Measurements from ENCODE around the gene CRTC1. TPM values are rescaled to one million over a fixed set of nuclear protein-coding genes. Genes with fewer than 3 reads are reported as not detected.

Gene CRTC1
- total RNA-seq, 1 experiment from 2014 or later, result 19.0 TPM

GRCh38 chr19:18672606-18673337 lies 10.7 kb upstream of the CRTC1 start:
- H3K27ac ChIP-seq (ENCODE audit: insufficient read length, low read depth, low read length), result no peak overlapping the region
- H3K4me2 ChIP-seq (ENCODE audit: insufficient read depth, insufficient read length, low read length), result no peak overlapping the region
- Mint-ChIP-seq H3K27ac (peak overlapping the region in 2 of 3 experiments; percentile 86 to 90; a peak in 3 of 7 replicates), H3K4me1 (peaks cover 7 to 16% of the 10 kb centered on the region in 2 experiments), H3K4me3 (no peak overlapping the region), H3K36me3 (ENCODE audit: insufficient read depth in 1 of 3, low read depth in 3 of 3) (peaks cover 0 to 13% (median 8%) of the 10 kb centered on the region in 3 experiments; a peak in 4 of 7 replicates), H3K27me3 (ENCODE audit: low read depth) (no peaks in the 10 kb centered on the region), H3K9me3 (no peaks in the 10 kb centered on the region)
- no peak overlapping the region for H2BK5ac ChIP-seq (ENCODE audit: insufficient read length, low read length)
- no peak overlapping the region for H4K5ac ChIP-seq (ENCODE audit: insufficient read length, low read depth, low read length)
- no peak overlapping the region for H2AK5ac ChIP-seq (ENCODE audit: insufficient read length, low read length)
- H3K27me3 ChIP-seq (ENCODE audit: insufficient read depth, low read length), result no peaks in the 10 kb centered on the region
- H3K56ac ChIP-seq (ENCODE audit: insufficient read length, low read depth, low read length), result no peak overlapping the region
- 0 out of 2 replicates have a peak overlapping the region, but pooled peaks have one; percentile 45 for H3K14ac ChIP-seq (ENCODE audit: insufficient read depth, low read length)
- H3K18ac ChIP-seq (ENCODE audit: insufficient read length, low read depth, low read length), result no peak overlapping the region
- H3K9me3 ChIP-seq (ENCODE audit: control insufficient read depth, low read depth, low read length), result no peaks in the 10 kb centered on the region
- no peak overlapping the region for H4K91ac ChIP-seq (ENCODE audit: insufficient read length, low read depth, low read length)
- H3K9ac ChIP-seq (ENCODE audit: extremely low read depth, insufficient read length, low read length), result no peak overlapping the region
- no peaks in the 10 kb centered on the region for H3K79me2 ChIP-seq (ENCODE audit: insufficient read depth, low read length)
- no peaks in the 10 kb centered on the region for H3K79me1 ChIP-seq (ENCODE audit: insufficient read depth, low read depth, low read length, poor library complexity, severe bottlenecking)
- no peaks in the 10 kb centered on the region for H4K20me1 ChIP-seq (ENCODE audit: control insufficient read depth, insufficient read depth, insufficient read length)
- no peak overlapping the region for H2AFZ ChIP-seq (ENCODE audit: low read length)
- no CpG with 5 or more reads among the region's 13 CpGs for WGBS (ENCODE audit: extremely low coverage, insufficient read length, low lambda C conversion rate)
- no peak overlapping the region for H4K8ac ChIP-seq (replicated peaks; ENCODE audit: insufficient read length, low read depth, low read length)
- peak; percentile 55; the same call in 2 of the 3 replicates for TF ChIP-seq CTCF (conservative IDR thresholded peaks at IDR 0.05)
- H2BK15ac ChIP-seq (ENCODE audit: low read depth, low read length), result no peak overlapping the region
- no peaks in the 10 kb centered on the region for H3K4me1 ChIP-seq (ENCODE audit: insufficient read depth, low read length)
- peak; percentile 63 for DNase-seq
- no peak overlapping the region for H3T11ph ChIP-seq (ENCODE audit: low read length)
- H3K23ac ChIP-seq (ENCODE audit: insufficient read length, low read depth, low read length), result no peak overlapping the region
- no peak overlapping the region for H2BK20ac ChIP-seq (ENCODE audit: low read depth, low read length, poor library complexity, severe bottlenecking)
- no peaks in the 10 kb centered on the region for H3K23me2 ChIP-seq (ENCODE audit: insufficient read length, low read depth, low read length, poor library complexity, severe bottlenecking)
- no peak overlapping the region for H3K4ac ChIP-seq (ENCODE audit: low read depth, low read length)
- no peak overlapping the region for H2BK120ac ChIP-seq (ENCODE audit: low read depth, low read length, poor library complexity, severe bottlenecking)
- H2BK12ac ChIP-seq (ENCODE audit: insufficient read length, low read depth, low read length), result no peak overlapping the region

Data from H9 (cell line).